ENCODE results near the gene UBE2E2.

DNA sequence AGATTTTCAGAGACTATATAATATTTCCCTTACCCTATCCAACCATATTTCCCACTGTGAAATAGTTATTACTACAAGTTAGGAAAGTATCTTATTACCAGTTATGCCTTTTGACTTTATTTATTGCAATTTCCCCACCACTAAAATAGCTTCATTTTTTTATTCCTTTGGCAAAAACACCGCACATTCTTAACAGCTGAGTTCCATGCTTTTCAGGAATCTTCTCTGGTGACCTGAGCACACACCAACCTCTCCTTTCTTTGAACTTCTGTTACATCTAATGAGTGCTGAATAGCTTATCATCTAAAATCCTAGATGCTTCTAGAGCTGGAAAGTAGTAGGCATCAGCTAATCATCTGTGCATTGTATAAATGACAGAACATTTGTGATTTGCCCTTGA lies 99.1 kb downstream of the UBE2E2 start:
- TF ChIP-seq, protein P1, sequence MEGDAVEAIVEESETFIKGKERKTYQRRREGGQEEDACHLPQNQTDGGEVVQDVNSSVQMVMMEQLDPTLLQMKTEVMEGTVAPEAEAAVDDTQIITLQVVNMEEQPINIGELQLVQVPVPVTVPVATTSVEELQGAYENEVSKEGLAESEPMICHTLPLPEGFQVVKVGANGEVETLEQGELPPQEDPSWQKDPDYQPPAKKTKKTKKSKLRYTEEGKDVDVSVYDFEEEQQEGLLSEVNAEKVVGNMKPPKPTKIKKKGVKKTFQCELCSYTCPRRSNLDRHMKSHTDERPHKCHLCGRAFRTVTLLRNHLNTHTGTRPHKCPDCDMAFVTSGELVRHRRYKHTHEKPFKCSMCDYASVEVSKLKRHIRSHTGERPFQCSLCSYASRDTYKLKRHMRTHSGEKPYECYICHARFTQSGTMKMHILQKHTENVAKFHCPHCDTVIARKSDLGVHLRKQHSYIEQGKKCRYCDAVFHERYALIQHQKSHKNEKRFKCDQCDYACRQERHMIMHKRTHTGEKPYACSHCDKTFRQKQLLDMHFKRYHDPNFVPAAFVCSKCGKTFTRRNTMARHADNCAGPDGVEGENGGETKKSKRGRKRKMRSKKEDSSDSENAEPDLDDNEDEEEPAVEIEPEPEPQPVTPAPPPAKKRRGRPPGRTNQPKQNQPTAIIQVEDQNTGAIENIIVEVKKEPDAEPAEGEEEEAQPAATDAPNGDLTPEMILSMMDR (conservative IDR thresholded peaks at IDR 0.05 in 1 of 2, IDR thresholded peaks at IDR 0.05 in 1 of 2; ENCODE audit: extremely low read depth in 1 of 2, insufficient read depth in 1 of 2, low read depth in 1 of 2, low read length in 2 of 2) = no peak
- no peak for TF ChIP-seq EZH2 (IDR thresholded peaks at IDR 0.05; ENCODE audit: borderline replicate concordance, low read length)
